ENCODE results near the gene LAG3.
A peak's percentile ranks its signal among the peaks of the same experiment; 100 is the strongest.
"Not testable (repeated sequence)": the region's sequence is repeated elsewhere in the genome, so short reads cannot be mapped to it uniquely, and the experiment has no call there.

Gene LAG3

DNA sequence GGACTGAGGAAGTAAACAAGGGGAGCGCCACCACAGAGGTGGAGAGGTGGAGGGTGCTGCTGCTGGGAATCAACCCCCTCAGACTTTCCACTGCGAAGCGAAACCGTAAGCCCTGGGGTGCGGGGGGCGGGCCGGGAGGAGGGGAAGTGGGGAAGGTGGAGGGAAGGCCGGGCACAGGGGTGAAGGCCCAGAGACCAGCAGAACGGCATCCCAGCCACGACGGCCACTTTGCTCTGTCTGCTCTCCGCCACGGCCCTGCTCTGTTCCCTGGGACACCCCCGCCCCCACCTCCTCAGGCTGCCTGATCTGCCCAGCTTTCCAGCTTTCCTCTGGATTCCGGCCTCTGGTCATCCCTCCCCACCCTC, at the start of gene LAG3:
LAG3 (plus strand) TSS at position 190 of the 365 bp plus-strand sequence. CDS start 333 bp downstream, outside the sequence.
- DNase-seq (ENCODE audit: low spot score) = no peak

DNA sequence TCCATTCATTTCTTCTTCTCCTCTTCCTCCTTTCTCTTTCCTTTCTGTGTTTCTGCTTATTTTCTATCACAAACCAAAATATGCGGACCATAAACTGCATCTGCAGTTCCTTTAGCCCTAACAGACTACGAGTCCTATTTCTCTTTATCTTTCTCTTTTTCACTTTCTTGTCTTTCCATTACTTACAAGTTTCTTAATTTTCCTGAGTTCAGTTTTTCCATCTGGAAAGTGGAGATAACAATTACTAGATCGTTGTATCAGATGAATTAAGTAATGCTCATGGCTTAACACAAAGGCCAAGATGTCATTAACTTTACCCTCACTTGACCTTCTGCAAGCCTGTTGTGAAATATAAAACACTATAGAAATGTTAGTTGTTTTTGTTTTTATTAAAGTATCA, 49.5 kb upstream of the LAG3 start:
- DNase-seq (ENCODE audit: low spot score) = no peak

DNA sequence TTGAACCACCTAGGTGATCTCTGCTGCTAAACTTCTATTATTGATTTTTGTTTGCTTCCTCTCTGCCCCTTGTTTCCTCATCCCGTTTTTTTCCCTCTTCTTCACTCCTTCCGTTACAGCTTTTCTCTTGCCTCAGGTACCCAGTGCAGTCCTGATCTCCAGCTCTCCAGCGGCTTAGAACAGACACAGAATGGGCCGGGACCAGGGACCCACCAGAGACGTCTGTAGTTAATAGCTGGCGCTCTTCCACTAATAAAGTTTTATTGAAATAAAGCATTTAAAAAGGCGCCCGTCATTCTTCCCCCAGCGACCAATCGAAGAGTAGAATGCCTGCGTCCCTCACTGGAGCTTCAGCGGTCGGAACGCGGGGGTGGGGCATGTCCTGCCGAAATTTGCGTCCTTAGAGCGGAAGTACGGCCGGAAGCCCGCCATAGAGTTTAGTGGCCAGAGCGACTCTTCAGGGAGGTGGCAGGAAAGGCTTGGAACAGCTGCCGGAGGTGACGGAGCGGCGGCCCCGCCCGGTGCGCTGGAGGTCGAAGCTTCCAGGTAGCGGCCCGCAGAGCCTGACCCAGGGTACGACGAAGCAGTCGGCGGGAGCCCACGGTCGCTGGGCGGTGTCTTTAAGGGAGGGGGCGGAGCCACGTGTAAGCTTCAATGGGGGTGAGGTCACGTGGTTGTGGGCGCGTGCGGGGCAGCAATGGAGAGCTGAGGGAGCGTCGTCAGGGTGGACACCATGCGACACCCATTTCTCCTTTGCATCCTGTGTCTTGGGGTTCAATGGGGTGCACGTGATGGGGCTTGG, 48.5 kb upstream of the LAG3 start, which contains the start of gene COPS7A:
COPS7A (plus strand) TSS at position 440 of the 802 bp plus-strand sequence. CDS start 611 bp downstream, outside the sequence.
- DNase-seq (ENCODE audit: low spot score) = peak; percentile 99

DNA sequence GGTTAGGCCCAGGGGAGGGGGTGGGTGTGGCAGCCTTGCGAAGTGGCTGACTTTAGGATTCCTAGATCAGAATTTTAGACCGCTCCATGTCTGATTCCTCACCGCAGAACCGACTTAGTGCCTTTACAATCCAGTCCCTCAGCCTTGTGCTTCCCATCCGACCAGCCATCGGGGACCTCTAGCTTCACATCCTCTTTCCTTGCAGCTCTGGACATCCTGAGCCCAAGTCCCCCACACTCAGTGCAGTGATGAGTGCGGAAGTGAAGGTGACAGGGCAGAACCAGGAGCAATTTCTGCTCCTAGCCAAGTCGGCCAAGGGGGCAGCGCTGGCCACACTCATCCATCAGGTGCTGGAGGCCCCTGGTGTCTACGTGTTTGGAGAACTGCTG, 47.9 kb upstream of the LAG3 start:
- DNase-seq (ENCODE audit: low spot score) = no peak

DNA sequence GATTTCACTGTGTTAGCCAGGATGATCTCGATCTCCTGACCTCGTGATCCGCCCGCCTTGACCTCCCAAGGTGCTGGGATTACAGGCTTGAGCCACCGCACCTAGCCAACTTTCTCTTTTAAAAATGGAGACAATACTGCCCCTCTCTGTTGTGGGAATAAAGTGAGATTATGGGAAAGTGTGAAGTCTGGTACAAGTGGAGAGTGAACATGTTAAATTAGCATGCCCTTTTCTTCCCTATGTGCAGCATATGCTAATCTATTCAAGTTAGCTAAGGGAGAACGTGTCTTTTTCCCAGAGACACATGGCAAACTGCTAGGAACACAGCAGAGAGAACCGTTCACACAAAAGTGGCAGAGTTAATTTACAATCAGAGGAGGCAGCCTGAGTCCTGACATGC, 47.0 kb upstream of the LAG3 start:
- no peak for DNase-seq (ENCODE audit: low spot score)

DNA sequence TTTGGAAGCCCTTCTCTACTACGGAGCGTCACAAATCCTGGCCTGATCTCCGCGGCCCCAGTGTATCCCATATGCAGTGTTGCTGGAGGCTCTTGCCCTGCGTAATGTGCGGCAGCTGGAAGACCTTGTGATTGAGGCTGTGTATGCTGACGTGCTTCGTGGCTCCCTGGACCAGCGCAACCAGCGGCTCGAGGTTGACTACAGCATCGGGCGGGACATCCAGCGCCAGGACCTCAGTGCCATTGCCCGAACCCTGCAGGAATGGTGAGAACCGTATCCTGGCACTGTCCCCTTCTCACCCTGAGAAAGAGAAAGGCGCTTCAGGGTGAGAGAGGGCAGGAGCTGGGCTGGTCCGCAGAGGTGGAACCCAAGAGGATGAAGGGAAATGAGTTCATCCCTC, 43.1 kb upstream of the LAG3 start:
- DNase-seq (ENCODE audit: low spot score) = no peak

DNA sequence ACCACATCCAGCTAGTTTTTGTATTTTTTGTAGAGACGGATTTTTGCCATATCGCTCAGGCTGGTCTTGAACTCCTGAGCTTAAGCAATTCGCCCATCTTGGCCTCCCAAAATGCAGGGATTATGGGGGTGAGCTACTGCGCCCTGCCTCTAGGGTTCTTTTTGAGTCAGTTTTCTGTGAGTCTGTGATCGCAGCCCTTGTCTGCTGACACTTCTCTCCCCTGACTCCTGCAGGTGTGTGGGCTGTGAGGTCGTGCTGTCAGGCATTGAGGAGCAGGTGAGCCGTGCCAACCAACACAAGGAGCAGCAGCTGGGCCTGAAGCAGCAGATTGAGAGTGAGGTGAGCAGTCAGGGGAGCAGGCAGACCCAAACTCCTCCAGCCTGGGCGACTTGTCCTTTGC, 42.2 kb upstream of the LAG3 start:
- DNase-seq (ENCODE audit: low spot score) = no peak

DNA sequence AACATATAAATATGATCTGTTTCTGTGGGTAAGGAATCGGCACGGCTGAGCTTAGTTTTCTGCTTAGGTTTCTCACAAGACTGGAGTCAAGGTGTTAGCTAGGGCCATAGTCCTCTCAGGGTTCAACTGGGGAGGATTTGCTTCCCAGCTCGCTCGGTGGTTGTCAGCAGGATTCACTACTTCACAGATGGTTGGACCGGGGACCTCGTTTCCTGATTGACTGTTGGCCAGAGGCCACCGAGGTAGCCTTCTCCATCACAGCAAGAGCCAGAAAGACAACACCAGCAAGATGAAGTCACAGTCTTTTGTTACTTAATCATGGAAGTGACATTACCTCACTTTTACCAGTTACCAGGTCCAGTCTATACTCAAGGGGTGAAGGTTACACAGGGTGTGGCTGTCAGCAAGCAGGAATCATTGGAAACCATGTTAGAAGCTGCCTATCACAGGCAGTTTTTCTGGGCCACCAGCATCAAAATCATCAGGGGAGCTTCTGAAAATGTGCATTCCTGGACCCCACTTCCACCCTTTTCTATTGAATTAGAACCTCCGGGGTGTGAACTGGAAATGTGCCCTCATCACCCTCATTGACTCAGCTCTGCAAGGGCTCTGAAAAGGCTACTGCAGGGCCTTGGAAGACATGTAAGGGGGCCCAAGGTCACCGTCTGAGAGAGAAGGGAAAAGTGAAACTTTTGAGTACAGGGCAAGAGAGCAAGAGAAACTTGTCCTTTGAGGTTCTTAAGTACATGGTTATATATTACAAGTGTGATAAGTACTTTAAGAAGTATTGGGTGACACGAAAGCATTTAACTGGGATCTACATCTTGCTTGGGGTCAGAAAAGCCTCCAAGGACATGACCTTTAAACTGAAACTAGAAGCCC, 37.6 kb upstream of the LAG3 start:
- DNase-seq (ENCODE audit: low spot score) = no peak

DNA sequence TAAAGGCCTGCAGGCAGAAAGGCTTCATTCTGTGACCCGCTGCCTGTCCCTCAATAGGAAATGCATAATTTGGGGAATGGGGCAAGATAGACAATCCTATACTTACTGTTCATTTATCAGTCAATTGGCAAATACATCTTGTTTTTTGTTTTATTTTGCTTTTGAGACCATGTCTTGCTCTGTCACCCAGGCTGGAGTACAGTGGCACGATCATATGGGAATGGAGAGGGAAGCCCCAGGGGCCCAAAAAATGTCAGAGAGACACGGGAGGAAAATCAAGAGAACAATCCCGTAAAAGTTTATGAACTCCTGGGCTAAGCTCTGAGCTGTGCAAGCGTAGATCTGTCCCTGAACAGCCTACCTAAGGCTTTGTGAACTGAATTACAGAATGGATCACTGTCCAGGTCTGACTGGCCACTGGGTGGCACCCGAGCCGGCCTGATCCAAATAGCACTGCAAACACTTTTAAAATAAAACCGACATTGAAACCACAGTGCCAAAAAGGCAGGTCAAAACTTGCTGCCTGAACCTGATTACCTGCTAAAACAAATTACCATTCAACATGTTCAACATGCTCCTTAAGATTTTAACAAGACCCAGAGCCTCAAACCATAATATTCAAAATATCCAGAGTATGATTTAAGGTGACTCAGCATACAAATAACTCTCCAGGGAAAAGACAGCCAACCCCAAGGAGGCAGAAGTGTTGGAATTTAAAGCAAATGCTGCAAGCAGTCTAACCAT, 36.7 kb upstream of the LAG3 start:
- DNase-seq (ENCODE audit: low spot score) = peak; percentile 53

DNA sequence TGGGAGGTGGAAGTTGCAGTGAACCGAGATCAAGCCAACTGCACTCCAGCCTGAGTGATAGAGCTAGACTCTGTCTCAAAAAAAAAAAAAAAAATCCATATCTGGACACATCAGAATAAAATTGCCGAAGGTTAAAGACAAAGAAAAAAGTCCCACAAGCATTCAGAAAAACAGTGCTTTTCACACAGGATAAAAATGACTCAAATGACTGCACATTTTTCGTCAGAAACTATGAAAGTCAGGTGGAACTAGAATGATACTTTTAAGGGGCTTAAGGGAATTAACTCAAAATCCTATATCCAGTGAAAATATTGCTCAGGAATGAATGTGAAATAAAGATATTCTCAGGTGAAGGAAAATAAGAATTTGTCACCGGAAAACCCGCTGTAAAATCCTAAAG, 35.6 kb upstream of the LAG3 start:
- no peak for DNase-seq (ENCODE audit: low spot score)

DNA sequence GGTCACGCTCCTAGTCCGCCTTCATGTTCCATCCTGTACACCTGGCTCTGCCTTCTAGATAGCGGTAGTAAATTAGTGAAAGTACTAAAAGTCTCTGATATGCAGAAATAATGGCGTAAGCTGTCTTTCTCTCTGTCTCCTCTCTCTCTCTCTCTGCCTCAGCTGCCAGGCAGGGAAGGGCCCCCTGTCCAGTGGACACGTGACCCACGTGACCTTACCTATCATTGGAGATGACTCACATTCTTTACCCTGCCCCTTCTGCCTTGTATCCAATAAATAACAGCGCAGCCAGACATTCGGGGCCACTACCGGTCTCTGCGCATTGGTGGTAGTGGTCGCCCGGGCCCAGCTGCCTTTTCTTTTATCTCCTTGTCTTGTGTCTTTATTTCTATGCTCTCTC, 30.2 kb upstream of the LAG3 start:
- DNase-seq (ENCODE audit: low spot score) = not testable (repeated sequence)

DNA sequence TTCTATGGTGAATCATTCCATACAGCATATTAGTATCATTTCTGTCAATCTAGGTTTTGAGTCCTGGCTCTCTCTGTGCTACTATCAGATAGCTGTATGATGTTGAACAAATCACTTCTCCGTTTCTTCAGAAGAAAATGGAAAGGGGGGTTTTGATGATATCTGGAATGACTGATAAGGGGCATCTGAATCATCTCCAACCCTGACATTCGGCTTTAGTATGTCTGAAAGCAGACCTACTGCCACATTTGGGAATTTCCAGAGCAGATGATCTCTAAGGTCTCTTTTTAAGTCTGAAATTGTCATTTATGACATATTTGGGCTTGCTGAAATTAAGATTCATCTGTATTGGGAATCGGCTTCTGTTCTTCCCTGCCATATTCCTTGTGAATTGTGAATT, 29.5 kb upstream of the LAG3 start:
- no peak for DNase-seq (ENCODE audit: low spot score)

DNA sequence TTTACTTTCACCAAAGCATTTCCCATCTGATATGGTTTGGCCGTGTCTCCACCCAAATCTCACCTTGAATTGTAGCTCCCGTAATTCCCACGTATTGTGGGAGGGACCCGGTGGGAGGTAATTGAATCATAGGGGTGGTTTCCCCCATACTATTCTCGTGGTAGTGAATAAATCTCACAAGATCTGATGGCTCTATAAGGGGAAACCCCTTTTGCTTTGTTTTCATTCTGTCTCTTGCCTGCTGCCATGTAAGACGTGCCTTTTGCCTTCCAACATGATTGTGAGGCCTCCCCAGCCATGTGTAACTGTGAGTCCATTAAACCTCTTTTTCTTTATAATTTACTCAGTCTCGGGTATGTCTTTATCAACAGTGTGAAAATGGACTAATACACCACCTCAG, 29.0 kb upstream of the LAG3 start:
- not testable (repeated sequence) for DNase-seq (ENCODE audit: low spot score)

DNA sequence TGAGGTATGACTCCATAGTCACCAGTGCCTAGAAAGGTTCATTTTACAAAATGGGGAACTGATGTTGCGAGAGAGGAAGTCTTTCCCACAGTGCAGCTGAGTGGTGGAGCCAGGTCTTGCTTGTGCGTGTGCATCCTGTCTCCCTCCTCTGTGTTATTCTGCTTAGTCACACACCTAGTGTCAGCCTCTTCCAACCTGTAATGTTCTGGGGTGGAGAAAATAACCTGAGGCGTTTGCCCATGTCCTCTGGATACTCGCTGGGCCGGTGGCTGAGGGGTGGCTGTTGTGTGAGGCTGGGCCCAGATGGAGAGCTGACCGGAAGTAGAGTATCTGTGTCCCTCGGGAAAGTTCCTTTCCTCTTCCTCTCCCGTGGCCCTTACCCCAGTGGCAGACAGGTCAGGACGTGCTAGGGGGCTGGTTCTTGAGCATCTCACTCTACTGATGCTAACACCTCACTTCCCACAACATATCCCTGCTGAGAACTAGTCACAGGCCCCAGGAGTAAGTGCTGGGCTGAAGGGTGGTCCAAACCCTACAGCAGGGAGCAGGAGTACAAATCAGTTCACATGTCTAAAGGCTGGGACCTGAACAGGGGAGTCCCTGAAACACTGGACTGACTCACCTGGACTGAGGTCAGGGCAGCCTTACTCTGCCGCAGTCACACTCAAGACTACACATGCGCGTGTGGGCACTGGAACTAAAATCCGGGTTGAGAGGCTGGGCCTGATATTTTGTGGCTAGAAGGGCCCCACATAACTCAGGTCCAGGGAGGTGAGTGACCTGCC, 26.4 kb upstream of the LAG3 start:
- peak; percentile 56 for DNase-seq (ENCODE audit: low spot score)

DNA sequence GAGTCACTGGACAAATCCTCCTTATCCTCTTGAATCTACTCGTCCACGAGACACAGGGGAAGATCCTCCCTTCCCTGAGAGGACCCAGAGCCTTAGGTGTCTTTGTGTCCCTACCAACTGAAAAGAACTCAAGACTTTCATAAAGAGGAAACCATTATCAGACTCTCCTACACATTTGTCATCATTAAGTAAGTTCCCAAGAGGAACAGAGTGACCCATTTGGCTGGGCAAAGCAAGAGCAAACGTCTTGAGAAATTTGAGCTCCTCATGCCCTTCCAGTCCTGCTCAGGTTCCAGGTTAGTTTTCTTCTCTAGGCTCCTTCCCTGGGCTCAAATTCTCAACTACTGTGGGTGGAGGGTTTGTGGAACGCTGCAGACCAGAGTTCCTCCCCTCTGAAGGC, 25.1 kb upstream of the LAG3 start:
- no peak for DNase-seq (ENCODE audit: low spot score)

DNA sequence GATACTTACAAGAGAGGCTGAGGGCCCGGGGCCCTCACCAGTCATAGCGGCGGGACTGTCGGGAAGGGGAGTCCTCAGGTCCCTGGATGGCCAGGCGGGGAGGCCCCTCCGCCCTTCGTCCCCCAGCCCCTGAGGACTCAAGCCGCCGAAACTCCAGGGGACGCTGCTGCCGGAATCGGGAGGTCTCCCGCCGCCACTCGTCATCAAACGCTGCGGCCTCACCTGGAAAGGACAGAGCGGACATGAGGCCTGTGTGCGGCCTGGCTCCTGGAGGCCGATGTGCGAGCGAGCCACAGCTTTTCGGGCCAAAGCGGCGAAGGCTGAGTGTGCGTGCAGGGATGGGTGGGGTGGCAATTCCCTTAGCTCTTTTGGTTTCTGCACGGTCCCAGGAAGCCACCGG, 23.6 kb upstream of the LAG3 start:
- no peak for DNase-seq (ENCODE audit: low spot score)

DNA sequence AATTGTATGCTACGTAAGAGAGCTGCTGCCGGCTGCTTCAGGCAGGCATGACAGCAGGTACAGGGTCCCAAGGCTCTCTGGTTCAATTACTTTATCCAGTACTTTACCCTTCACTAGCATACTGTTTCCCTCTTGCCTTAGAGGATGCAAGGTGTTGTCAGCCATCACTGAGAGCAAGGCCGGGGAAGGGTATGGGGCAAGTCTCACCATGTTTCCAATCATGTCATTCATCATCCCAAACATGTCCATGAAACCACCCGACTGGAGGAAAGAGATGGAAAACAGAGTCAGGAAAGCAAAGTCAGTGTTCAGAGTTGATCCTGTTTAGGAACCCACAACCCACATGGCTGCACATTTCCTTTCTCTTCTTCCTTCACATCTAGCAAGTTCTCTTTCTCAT, 21.8 kb upstream of the LAG3 start:
- no peak for DNase-seq (ENCODE audit: low spot score)

DNA sequence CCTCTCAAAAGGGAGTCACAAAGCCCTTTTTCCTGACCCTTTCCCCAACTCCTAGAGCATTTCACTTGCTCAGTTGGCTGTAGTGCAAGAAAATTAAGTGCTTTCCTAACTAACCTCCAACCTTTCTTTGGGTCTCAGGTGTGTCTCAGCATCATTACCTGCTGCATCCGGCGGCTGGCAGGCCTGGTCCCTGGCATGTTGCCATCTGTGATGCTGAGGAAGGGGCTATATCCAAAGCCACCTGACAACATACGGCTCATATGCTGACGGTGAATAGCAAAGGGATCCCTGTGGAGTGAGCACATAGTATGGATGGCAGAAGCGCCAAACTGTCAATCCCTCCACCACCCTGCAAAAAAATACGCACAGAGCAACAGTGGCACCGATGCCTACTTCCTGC, 20.6 kb upstream of the LAG3 start:
- DNase-seq (ENCODE audit: low spot score) = no peak

DNA sequence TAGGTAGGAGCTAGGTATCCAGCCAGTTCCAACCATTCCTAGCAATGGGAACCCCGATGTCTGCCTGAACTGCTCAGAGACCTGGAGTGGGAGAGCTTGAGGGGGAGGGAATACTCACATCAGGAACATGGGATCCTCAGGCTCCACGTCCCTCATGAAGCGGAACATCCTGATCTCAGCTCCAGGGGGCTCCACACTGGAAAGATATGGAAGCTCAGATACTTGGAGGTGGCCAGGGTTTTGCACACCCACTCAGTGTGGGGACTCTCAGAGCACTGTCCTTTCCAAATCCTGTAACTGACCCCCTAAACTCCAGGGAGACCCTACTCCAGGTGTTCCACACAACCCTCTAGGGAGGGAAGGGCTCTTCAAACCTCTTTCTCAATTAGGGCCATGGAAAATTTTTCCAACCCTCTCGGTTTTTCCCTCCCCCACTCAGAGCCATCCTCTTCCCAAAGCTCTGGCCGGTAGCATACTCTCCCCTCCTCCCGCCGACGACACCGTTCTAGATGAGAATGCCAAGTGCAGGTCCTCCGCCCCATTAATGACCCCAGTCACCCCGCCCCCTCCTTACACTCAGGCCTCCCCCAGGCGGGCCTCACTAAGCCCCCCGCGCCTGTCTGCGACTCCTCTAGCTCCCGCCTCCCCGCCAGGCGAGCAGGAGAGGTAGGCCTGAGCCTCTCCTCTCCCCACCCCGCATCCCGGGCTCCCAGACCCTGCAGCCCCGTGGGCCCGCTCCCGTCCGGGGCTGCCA, 20.0 kb upstream of the LAG3 start:
- DNase-seq (ENCODE audit: low spot score) = no peak

DNA sequence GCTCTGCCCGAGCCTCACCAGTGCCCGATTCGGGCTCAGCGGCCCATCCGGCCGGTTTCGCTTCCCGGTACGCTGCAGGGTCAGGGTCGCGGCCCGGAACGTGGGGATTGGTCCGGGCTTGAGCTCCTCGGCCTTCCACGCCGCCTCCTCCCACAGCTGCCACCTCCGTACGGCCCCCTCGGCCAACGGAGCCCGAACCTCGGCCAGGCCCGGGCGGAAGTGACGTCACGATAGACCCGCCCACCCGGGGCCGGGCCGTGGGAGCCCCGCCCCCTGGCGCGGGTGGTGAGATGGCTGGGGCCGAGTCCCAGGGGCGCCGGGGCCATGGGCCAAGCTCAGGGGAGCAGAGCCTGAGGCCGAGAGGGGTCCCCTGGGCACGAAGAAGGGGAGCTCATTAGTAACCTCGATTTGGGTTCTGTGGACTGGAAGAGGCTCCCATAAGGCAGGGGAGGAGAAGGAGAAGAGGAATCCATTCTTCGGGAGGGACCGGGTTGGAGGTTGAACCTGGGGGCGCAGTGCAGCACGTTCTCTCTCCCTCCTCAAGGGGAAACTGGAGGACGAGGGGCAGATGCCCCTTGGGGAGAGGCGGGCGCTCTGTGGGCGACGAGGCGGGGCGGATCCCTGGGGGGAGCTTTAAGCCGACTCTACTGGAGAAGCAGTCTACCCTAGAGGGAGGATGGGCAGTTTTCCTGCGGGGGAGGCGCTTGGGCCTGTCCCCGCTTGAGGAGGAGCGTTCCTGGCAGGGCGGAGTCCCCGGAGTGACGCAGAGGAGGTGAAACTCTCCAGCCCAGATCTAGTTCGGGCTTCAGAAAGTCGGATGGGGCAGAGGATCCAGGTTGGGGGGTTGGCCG, 19.2 kb upstream of the LAG3 start, which contains the start of gene MLF2:
MLF2 (minus strand) TSS at position 221 of the 851 bp plus-strand sequence. CDS start 807 bp downstream, outside the sequence.
- peak; percentile 98 for DNase-seq (ENCODE audit: low spot score)

Data from pons (tissue), 1 donor.